HG02973 (cell line): ENCODE results near the gene PCMT1.
"Not testable (repeated sequence)": the region's sequence is repeated elsewhere in the genome, so short reads cannot be mapped to it uniquely, and the experiment has no call there.

ENCODE experiments used
- ATAC-seq: cut with Tn5 transposase; IDR thresholded peaks from one replicate; pipeline ENCODE4 v1.9.1; 2021; ENCODE audit warnings: moderate library complexity; ENCODE audit not compliant: unreplicated experiment

The PCMT1 gene

GRCh38 chr6:149749594-149750135 lies at the start of gene PCMT1:
PCMT1 (plus strand) TSS chr6:149749741; CDS start chr6:149749902, 161 bp downstream.
- ATAC-seq = peak; percentile 74

GRCh38 chr6:149701714-149702113 lies 47.8 kb upstream of the PCMT1 start:
- ATAC-seq = no peak

GRCh38 chr6:149711711-149712110 lies 37.8 kb upstream of the PCMT1 start:
- no peak for ATAC-seq

GRCh38 chr6:149714442-149714841 lies 35.1 kb upstream of the PCMT1 start:
- no peak for ATAC-seq

- no peak for ATAC-seq
Observed at GRCh38 chr6:149716181-149716963, 33.2 kb upstream of the PCMT1 start.

DNA sequence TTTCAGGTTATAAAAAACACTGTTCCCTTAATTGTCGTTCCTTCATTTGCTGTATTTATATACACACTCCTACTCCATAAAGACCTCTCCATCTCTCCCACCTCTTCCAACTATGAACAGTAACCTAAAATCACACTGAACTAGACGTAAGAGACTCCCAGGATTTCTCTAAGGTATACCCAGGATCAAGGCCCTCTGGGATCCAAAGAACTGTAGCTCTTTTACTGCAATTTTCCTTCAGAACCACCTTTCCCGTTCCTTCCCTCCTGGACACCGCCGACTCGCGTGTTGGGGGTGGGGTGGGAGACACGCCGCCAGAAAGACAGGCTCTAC lies 32.3 kb upstream of the PCMT1 start:
- ATAC-seq = no peak

DNA sequence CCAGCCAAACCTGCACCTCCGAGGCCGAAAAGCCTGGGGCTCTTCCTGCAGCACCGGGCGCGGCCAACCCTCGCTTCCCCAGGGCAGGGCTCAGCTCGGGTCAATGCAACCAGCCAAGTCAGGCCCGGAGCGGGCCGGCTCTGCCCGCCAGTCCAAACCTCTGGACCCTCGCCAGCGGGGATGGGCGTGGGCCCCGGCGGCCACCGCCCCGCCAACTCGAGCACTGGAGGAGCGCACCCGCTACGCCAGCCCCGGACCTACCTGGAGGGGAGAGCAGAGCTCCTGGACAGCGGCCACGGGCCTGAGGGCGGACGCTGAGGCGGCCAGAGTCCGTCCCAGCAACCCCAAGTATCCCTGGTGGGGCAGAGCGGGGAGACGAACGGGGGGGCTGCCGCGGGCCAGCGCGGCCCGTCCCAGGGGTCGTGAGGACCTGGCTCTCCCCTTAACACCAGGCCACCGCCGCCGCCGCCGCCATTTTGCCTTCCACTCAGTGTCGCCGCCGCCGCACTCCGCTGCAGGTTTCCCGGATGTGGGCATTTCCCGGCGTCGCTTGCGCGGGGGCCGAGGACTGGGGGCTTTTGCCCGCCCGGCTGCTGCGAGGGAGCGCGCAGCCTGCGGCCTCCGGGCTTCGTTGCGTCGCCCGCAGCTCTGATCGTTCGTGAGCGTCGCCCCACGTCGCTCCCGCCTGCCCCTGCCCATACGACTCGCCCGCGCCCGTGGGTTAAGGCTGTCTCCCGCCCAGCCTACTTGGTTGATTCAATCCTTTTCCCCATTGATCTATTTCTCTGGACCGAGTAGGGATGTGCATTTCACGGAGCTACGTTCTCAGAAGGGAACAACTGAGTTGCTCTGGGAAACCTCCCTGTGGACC lies 31.7 kb upstream of the PCMT1 start, which contains the start of gene LATS1:
Gene LATS1 (minus strand): TSS at position 514 of the 871 bp plus-strand sequence. CDS start 15,975 bp downstream, outside the sequence.
- ATAC-seq = peak; percentile 83

GRCh38 chr6:149719531-149719930 lies 30.0 kb upstream of the PCMT1 start:
- no peak for ATAC-seq

DNA sequence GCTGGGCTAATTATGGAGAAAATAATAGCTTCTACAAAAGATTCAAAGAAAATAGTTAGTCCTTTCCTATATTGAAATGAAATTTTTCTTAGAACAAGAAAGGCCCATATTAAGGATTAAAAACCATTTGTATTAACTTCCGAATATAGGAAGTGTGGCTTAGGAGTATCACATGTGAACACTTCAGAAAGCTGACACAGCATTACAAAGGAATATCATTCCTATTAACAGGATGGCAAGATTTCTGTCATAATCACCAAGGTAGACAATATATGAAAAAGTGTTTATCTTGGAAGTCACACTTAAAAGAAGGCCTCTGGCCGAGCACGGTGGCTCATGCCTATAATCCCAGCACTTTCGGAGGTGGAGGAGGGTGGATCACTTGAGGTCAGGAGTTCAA lies 26.3 kb upstream of the PCMT1 start:
- ATAC-seq = no peak

GRCh38 chr6:149723771-149724417 lies 25.6 kb upstream of the PCMT1 start:
- peak; percentile 51 for ATAC-seq

DNA sequence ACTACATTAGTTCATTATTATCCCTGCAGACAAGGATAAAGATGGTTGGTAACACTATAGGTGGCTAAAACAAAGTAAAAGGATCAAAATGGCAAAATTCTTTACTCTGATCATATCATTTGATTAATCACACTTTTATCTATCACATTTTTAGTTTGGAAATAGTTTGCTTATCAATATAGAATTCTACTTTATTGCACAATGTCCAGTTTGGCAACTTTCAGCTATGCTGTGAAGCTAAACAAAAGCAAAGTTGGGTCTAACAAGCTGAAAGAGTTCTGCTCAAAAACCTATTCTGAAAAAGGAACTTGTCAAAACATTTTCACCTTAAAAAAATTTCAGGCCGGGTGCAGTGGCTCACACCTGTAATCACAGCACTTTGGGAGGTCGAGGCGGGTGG lies 23.8 kb upstream of the PCMT1 start:
- ATAC-seq = no peak

- no peak for ATAC-seq
Observed at GRCh38 chr6:149727793-149728498, 21.6 kb upstream of the PCMT1 start.

GRCh38 chr6:149728499-149729234 lies 20.9 kb upstream of the PCMT1 start:
- ATAC-seq = no peak

GRCh38 chr6:149729824-149730223 lies 19.7 kb upstream of the PCMT1 start:
- ATAC-seq = no peak

- ATAC-seq = no peak
Observed at GRCh38 chr6:149733089-149733720, 16.3 kb upstream of the PCMT1 start.

- ATAC-seq = no peak
Observed at GRCh38 chr6:149734915-149735314, 14.6 kb upstream of the PCMT1 start.

- ATAC-seq = not testable (repeated sequence)
Observed at GRCh38 chr6:149745252-149745651, 4.3 kb upstream of the PCMT1 start.

- ATAC-seq = peak; percentile 52
Observed at GRCh38 chr6:149746147-149746946, 3.2 kb upstream of the PCMT1 start, which contains the start of gene NUP43. NUP43 (minus strand) TSS chr6:149746529; CDS start chr6:149746495, 34 bp downstream.
